ENCODE data around the gene ABCC2. TPM values are rescaled to one million over a fixed set of nuclear protein-coding genes. Genes with fewer than 3 reads are reported as not detected.
"Not testable (repeated sequence)": the region's sequence is repeated elsewhere in the genome, so short reads cannot be mapped to it uniquely, and the experiment has no call there.

The ABCC2 gene
- total RNA-seq, 2 donors from 2014 or later, result 1.2 TPM

- ATAC-seq (no peak), DNase-seq (ENCODE audit: low spot score in 2 of 2) (no peak)
- H3K27ac Mint-ChIP-seq, result no peak overlapping the region
- H3K9me3 Mint-ChIP-seq, result peaks cover 3 to 7% of the 10 kb centered on the region in 2 donors
- peaks cover 0 to 11% of the 10 kb centered on the region in 2 donors for H3K36me3 Mint-ChIP-seq
Observed at GRCh38 chr10:99828464-99828863, 46.0 kb downstream of the ABCC2 start.

GRCh38 chr10:99832439-99832838 is 50.0 kb downstream of the ABCC2 start:
- Mint-ChIP-seq H3K36me3 (peaks cover 0 to 11% of the 10 kb centered on the region in 2 donors), H3K27ac (peak overlapping the region in 1 of 2 donors; percentile 36), H3K9me3 (peaks cover 3 to 7% of the 10 kb centered on the region in 2 donors)
- no peak for ATAC-seq
- DNase-seq (ENCODE audit: low spot score in 2 of 2), result no peak

GRCh38 chr10:99834410-99834809 is 52.0 kb downstream of the ABCC2 start:
- Mint-ChIP-seq H3K27ac (no peak overlapping the region), H3K36me3 (no peaks in the 10 kb centered on the region), H3K9me3 (no peaks in the 10 kb centered on the region)
- ATAC-seq, result peak; percentile 76 to 84
- DNase-seq (ENCODE audit: low spot score in 2 of 2), result no peak

GRCh38 chr10:99835947-99836346 is 53.5 kb downstream of the ABCC2 start:
- H3K36me3 Mint-ChIP-seq, result no peaks in the 10 kb centered on the region
- H3K27ac Mint-ChIP-seq, result peak overlapping the region in 1 of 2 donors; percentile 36
- no peaks in the 10 kb centered on the region for H3K9me3 Mint-ChIP-seq
- ATAC-seq, result no peak
- no peak for DNase-seq (ENCODE audit: low spot score in 2 of 2)

GRCh38 chr10:99836711-99837110 is 54.3 kb downstream of the ABCC2 start:
- H3K27ac Mint-ChIP-seq, result no peak overlapping the region
- ATAC-seq (no peak), DNase-seq (ENCODE audit: low spot score in 2 of 2) (no peak)
- H3K36me3 Mint-ChIP-seq, result no peaks in the 10 kb centered on the region
- H3K9me3 Mint-ChIP-seq, result no peaks in the 10 kb centered on the region

- ATAC-seq; DNase-seq (ENCODE audit: low spot score in 2 of 2); H3K36me3 Mint-ChIP-seq; H3K9me3 Mint-ChIP-seq; H3K27ac Mint-ChIP-seq: not testable (repeated sequence)
Observed at GRCh38 chr10:99840859-99841258, 58.4 kb downstream of the ABCC2 start.

- no peak overlapping the region for H3K27ac Mint-ChIP-seq
- no peak for DNase-seq (ENCODE audit: low spot score in 2 of 2)
Observed at GRCh38 chr10:99841746-99842145, 59.3 kb downstream of the ABCC2 start.

GRCh38 chr10:99843310-99843709 is 60.9 kb downstream of the ABCC2 start:
- Mint-ChIP-seq H3K9me3 (no peaks in the 10 kb centered on the region), H3K27ac (no peak overlapping the region), H3K36me3 (no peaks in the 10 kb centered on the region)
- DNase-seq (ENCODE audit: low spot score in 2 of 2) (no peak), ATAC-seq (no peak)

More at GRCh38 chr10:99841746-99842145, 59.3 kb downstream of the ABCC2 start:
- no peak for ATAC-seq
- Mint-ChIP-seq H3K36me3 (no peaks in the 10 kb centered on the region), H3K9me3 (no peaks in the 10 kb centered on the region)

- Mint-ChIP-seq H3K9me3 (no peaks in the 10 kb centered on the region), H3K36me3 (no peaks in the 10 kb centered on the region), H3K27ac (no peak overlapping the region)
- ATAC-seq (no peak), DNase-seq (ENCODE audit: low spot score in 2 of 2) (no peak)
Observed at GRCh38 chr10:99844433-99844955, 62.1 kb downstream of the ABCC2 start.

- peak; percentile 61 to 65 for DNase-seq (ENCODE audit: low spot score in 2 of 2)
- Mint-ChIP-seq H3K36me3 (no peaks in the 10 kb centered on the region), H3K9me3 (no peaks in the 10 kb centered on the region)
Observed at GRCh38 chr10:99845837-99846382, 63.5 kb downstream of the ABCC2 start.

GRCh38 chr10:99849057-99849456 is 66.6 kb downstream of the ABCC2 start:
- DNase-seq (ENCODE audit: low spot score in 2 of 2) (no peak), ATAC-seq (no peak)
- Mint-ChIP-seq H3K27ac (no peak overlapping the region), H3K36me3 (no peaks in the 10 kb centered on the region), H3K9me3 (no peaks in the 10 kb centered on the region)

More at GRCh38 chr10:99845837-99846382, 63.5 kb downstream of the ABCC2 start:
- H3K27ac Mint-ChIP-seq, result no peak overlapping the region
- peak; percentile 94 to 96 for ATAC-seq

- H3K36me3 Mint-ChIP-seq, result no peaks in the 10 kb centered on the region
- ATAC-seq, result no peak
Observed at GRCh38 chr10:99849536-99849935, 67.1 kb downstream of the ABCC2 start.

GRCh38 chr10:99850021-99850766 is 67.8 kb downstream of the ABCC2 start:
- Mint-ChIP-seq H3K36me3 (no peaks in the 10 kb centered on the region), H3K27ac (no peak overlapping the region), H3K9me3 (no peaks in the 10 kb centered on the region)
- no peak for DNase-seq (ENCODE audit: low spot score in 2 of 2)
- ATAC-seq, result no peak

More at GRCh38 chr10:99849536-99849935, 67.1 kb downstream of the ABCC2 start:
- no peak for DNase-seq (ENCODE audit: low spot score in 2 of 2)
- Mint-ChIP-seq H3K27ac (no peak overlapping the region), H3K9me3 (no peaks in the 10 kb centered on the region)

- Mint-ChIP-seq H3K9me3 (no peaks in the 10 kb centered on the region), H3K36me3 (no peaks in the 10 kb centered on the region), H3K27ac (no peak overlapping the region)
- ATAC-seq (no peak), DNase-seq (ENCODE audit: low spot score in 2 of 2) (no peak)
Observed at GRCh38 chr10:99850767-99851340, 68.4 kb downstream of the ABCC2 start.

- Mint-ChIP-seq H3K36me3 (no peaks in the 10 kb centered on the region), H3K27ac (no peak overlapping the region), H3K9me3 (no peaks in the 10 kb centered on the region)
- ATAC-seq, result no peak
- no peak for DNase-seq (ENCODE audit: low spot score in 2 of 2)
Observed at GRCh38 chr10:99851825-99852224, 69.4 kb downstream of the ABCC2 start.

GRCh38 chr10:99852481-99853213 is 70.2 kb downstream of the ABCC2 start:
- H3K36me3 Mint-ChIP-seq, result no peaks in the 10 kb centered on the region
- H3K27ac Mint-ChIP-seq, result no peak overlapping the region
- H3K9me3 Mint-ChIP-seq, result no peaks in the 10 kb centered on the region
- no peak for DNase-seq (ENCODE audit: low spot score in 2 of 2)
- ATAC-seq, result no peak

GRCh38 chr10:99853655-99854054 is 71.2 kb downstream of the ABCC2 start:
- no peaks in the 10 kb centered on the region for H3K36me3 Mint-ChIP-seq
- no peak for DNase-seq (ENCODE audit: low spot score in 2 of 2)
- no peaks in the 10 kb centered on the region for H3K9me3 Mint-ChIP-seq
- ATAC-seq, result no peak
- no peak overlapping the region for H3K27ac Mint-ChIP-seq
